Tibial nerve (tissue), 4 donors: ENCODE measurements around the gene JOSD1. TPM values are rescaled to one million over a fixed set of nuclear protein-coding genes. Genes with fewer than 3 reads are reported as not detected.

Experiments
- DNase-seq, 2 donors: peaks; one replicate each; pipeline ENCODE4 v3.0.0-alpha.2; 2019; ENCODE audit warnings: low spot score in 2 of 2
- H3K27ac ChIP-seq, 4 donors: fragments of 200-600 bp; sonication (generic) in 3 of 4; one replicate each; pipeline ENCODE4 v1.5.1; 2017 to 2019; ENCODE audit warnings: mild to moderate bottlenecking in 1 of 4
- H3K27me3 ChIP-seq, 2 donors: fragments of 200-600 bp; sonication (generic) in 1 of 2; one replicate each; pipeline versions ENCODE4 v1.5.1 to v1.6.0; 2017 to 2019
- H3K36me3 ChIP-seq, 3 donors: fragments of 200-600 bp; sonication (generic); one replicate each; pipeline ENCODE4 v1.5.1; 2018 to 2019
- H3K4me1 ChIP-seq, 4 donors: fragments of 200-600 bp; sonication (generic) in 3 of 4; one replicate each; pipeline ENCODE4 v1.5.1; 2017 to 2019
- H3K4me3 ChIP-seq, 4 donors: fragments of 200-600 bp; sonication (generic) in 3 of 4; one replicate each; pipeline ENCODE4 v1.5.1; 2017 to 2019; ENCODE audit warnings: mild to moderate bottlenecking in 1 of 4, moderate library complexity in 1 of 4
- H3K9me3 ChIP-seq, 4 donors: fragments of 200-600 bp; sonication (generic) in 3 of 4; one replicate each; pipeline ENCODE4 v1.5.1; 2017 to 2019
- EP300 ChIP-seq, 2 donors: sonication (generic); formaldehyde crosslinking; IDR thresholded peaks; one replicate each; pipeline ENCODE4 v1.6.1; 2017; ENCODE audit warnings: antibody characterized with exemption in 2 of 2, mild to moderate bottlenecking in 1 of 2
- POLR2A ChIP-seq, 2 donors: fragments of 450-650 bp; IDR thresholded peaks; one replicate each; pipeline ENCODE4 v1.6.1; 2017; ENCODE audit warnings: antibody characterized with exemption in 2 of 2, mild to moderate bottlenecking in 2 of 2, moderate library complexity in 2 of 2
- WGBS, 2 donors: methylation state at CpG; one replicate each; pipeline ENCODE4 v1.1.5; 2018; 5-methylcytosine and 5-hydroxymethylcytosine counted together
- total RNA-seq, 4 donors: library from RNA; depleted of rRNA; stranded (reverse); fragments of >200 nt; gene quantifications; one replicate each; pipeline ENCODE4 v1.1.0, GENCODE V29; 2016
- TF ChIP-seq, protein P1 (sequence below), 5 experiments: fragments of 200-600 bp in 3 of 5; fragments of 450-650 bp in 2 of 5; sonication (generic) in 3 of 5; IDR thresholded peaks; one replicate each; pipeline ENCODE4 v1.5.1; 2016 to 2019; ENCODE audit warnings: antibody characterized with exemption in 5 of 5, mild to moderate bottlenecking in 3 of 5, moderate library complexity in 2 of 5

JOSD1 gene
- 10 to 100 TPM; 50.7 to 86.4 (median 76.0) TPM for total RNA-seq

DNA sequence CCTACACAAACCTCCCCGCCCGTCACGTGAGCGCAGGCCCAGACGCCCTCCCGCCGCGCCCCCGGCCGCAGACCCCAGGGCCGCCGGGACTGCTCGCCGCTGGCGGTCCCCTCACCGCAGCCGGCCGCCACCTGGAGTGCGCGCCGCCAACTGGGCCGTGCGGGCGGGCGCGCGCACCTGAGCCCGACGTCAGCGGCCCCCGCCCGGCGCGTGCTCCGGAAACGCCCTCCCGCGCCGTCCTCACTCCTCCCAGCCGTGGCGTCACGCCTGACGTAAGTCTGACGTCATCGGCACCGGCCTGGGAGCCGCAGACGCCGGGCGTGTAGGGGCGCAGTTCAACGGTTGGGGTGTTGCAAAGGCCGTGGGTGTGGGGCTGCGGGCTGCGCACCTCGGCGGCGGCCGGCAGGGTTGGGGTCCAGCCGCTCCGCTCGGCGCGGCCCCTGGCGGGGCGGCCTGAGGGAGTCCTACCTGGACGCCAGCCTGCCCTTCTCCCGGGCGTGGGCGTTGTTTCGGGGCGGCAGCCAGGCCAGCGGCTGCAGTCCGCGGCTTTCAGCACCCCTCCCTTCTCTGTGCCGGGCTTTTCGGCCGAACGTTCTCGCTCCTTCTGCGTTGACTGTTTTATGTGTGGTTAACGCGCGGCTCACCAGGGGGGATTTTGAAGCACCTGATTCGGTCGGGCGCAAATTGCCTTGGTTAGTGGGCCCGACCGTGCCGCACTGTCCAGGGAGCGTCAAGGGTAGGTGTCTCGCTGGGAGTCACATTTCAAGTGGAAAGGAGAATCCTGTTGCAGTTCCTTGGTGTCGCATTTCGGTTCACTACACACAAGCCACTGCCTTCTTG, at the start of gene JOSD1:
Gene JOSD1, minus strand, starts transcription at position 155 of the 840 bp plus-strand sequence. CDS start 956 bp downstream, outside the sequence.
- Histone ChIP-seq H3K4me3 (peak within 1 kb of the TSS; percentile 58 to 94 (median 88)), H3K27me3 (no peaks in the 10 kb centered on the region), H3K9me3 (no peaks in the 10 kb centered on the region), H3K27ac (peak within 1 kb of the TSS; percentile 90 to 99 (median 99)), H3K36me3 (peaks cover 0 to 11% (median 0%) of the 10 kb centered on the region in 3 donors), H3K4me1 (peaks cover 0 to 57% (median 43%) of the 10 kb centered on the region in 4 donors)
- 1% methylated on average over 38 to 40 of the region's 94 CpGs for WGBS, 2 donors
- DNase-seq: peak; percentile 94 to 96
- peak; percentile 95 to 99 for TF ChIP-seq EP300 (IDR thresholded peaks at IDR 0.05)
- TF ChIP-seq, protein P1, sequence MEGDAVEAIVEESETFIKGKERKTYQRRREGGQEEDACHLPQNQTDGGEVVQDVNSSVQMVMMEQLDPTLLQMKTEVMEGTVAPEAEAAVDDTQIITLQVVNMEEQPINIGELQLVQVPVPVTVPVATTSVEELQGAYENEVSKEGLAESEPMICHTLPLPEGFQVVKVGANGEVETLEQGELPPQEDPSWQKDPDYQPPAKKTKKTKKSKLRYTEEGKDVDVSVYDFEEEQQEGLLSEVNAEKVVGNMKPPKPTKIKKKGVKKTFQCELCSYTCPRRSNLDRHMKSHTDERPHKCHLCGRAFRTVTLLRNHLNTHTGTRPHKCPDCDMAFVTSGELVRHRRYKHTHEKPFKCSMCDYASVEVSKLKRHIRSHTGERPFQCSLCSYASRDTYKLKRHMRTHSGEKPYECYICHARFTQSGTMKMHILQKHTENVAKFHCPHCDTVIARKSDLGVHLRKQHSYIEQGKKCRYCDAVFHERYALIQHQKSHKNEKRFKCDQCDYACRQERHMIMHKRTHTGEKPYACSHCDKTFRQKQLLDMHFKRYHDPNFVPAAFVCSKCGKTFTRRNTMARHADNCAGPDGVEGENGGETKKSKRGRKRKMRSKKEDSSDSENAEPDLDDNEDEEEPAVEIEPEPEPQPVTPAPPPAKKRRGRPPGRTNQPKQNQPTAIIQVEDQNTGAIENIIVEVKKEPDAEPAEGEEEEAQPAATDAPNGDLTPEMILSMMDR (IDR thresholded peaks at IDR 0.05): peak in 2 of 5 experiments; percentile 59 to 75
- peak; percentile 99 to 100 for TF ChIP-seq POLR2A (IDR thresholded peaks at IDR 0.05)

DNA sequence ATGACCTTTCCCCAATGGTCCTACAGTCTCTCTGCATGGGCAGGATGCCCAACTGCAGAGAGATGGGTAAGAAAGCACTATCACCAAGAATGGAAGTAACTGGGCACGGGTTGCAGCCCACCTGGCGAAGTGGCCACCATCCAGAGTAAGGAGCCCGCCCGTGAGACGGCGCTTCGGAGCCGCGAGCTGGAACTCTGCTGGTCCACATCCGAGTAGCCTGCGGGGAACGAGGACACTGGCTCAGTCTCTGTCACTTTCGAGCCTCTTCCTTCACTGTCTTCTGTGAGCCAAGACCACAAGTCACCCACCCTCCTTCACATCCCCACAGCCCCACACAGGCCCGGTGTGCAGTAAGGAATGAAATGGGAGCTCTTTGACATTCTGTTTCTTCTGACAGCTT, 49.4 kb upstream of the JOSD1 start:
- H3K36me3 ChIP-seq: peaks cover 9 to 78% (median 67%) of the 10 kb centered on the region in 3 donors
- H3K27ac ChIP-seq: no peak overlapping the region

DNA sequence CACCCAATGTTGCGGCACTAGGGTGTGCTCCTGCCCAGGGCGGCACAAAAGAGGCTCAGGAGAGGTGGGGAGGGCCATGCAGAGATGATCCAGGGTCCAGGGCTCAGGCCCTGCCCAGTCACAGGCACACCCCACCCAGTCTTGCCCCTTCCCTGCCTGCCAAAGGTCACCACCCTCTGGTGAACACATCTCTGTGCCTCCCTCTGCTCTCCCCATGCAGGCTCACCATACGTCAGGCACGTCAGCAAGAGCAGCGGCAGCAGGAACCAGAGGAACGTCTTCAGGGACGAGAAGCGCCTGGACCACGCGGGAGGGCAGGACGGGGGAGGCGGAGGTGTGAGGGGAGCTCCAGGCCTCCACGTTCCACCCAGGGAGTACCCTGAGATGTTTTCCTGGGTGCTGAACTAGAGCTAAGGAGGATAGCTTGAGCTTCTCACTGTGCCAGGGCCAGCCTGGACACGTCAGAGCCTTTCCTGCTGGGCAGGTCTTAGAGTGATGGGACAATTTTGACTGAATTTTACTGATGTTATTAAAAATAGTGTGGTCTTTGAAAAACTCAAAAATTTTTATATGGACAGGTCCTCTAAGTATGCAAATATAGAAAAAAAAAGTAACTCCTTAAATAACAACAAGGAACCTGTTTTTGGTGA, 47.9 kb upstream of the JOSD1 start:
- Histone ChIP-seq H3K27me3 (no peaks in the 10 kb centered on the region), H3K4me1 (peaks cover 0 to 30% (median 16%) of the 10 kb centered on the region in 4 donors), H3K4me3 (no peak overlapping the region), H3K27ac (no peak overlapping the region), H3K9me3 (no peaks in the 10 kb centered on the region), H3K36me3 (peaks cover 13 to 93% (median 73%) of the 10 kb centered on the region in 3 donors)
- DNase-seq: no peak
- WGBS, 2 donors: 75 to 85% methylated on average over 14 of the region's 14 CpGs
- TF ChIP-seq POLR2A (IDR thresholded peaks at IDR 0.05): no peak
- TF ChIP-seq EP300 (IDR thresholded peaks at IDR 0.05): no peak
- TF ChIP-seq, protein P1 (IDR thresholded peaks at IDR 0.05): no peak

More for the DNA sequence above, 49.4 kb upstream of the JOSD1 start:
- no peak for TF ChIP-seq POLR2A (IDR thresholded peaks at IDR 0.05)
- TF ChIP-seq, protein P1 (IDR thresholded peaks at IDR 0.05): no peak
- TF ChIP-seq EP300 (IDR thresholded peaks at IDR 0.05): no peak
- Histone ChIP-seq H3K4me1 (peaks cover 0 to 38% (median 25%) of the 10 kb centered on the region in 4 donors), H3K4me3 (no peak overlapping the region), H3K9me3 (no peaks in the 10 kb centered on the region), H3K27me3 (no peaks in the 10 kb centered on the region)
- WGBS, 2 donors: 92 to 96% methylated on average over 14 of the region's 14 CpGs
- DNase-seq: no peak

DNA sequence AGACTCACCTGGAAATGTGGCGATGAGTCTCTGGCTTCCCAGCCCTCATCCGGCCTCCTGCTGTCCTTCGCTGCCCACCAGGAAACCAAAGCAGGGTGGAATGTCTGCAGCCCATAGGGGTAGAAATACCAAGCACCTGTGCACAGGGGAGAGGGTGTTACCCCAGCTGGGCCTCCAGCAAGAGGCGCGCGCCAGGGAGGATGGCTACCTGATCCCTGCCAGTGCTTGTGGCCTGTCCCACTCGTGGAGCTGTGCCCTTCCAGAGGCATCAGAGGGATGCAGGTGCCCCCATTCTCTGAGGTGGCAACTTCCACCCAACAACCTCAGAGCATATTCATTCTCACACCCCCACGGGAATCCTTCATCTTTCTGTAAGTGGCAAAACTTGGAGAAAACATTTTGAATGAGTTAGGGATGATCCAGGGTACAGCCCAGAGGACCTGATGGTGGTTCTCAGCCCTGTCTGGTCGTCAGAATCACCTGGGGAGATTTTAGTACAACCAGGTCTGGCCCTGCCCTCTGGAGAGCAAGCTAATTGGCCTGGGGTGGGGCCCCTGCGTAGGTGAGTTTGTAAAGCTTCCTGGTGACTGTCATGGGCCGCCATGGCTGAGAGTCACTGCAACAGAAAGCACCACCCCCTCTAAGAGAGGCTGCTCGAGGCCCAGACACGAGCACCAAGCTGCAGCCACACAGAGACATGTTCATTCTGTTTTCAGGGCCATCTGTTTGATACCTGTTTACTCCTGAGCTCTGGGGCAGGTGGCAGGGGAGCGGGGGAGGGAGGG, 45.1 kb upstream of the JOSD1 start:
- TF ChIP-seq EP300 (IDR thresholded peaks at IDR 0.05) (no peak), POLR2A (IDR thresholded peaks at IDR 0.05) (no peak)
- TF ChIP-seq, protein P1 (IDR thresholded peaks at IDR 0.05): no peak
- Histone ChIP-seq H3K36me3 (peaks cover 28 to 100% (median 89%) of the 10 kb centered on the region in 3 donors), H3K4me3 (no peak overlapping the region), H3K4me1 (peaks cover 0 to 4% (median 2%) of the 10 kb centered on the region in 4 donors), H3K9me3 (no peaks in the 10 kb centered on the region), H3K27me3 (no peaks in the 10 kb centered on the region), H3K27ac (no peak overlapping the region)
- 88 to 95% methylated on average over 8 to 11 of the region's 14 CpGs for whole genome bisulfite sequencing, 2 donors
- no peak for DNase-seq
